Ovary (tissue), 9 donors: Measurements from ENCODE around the gene NAV2. TPM values are rescaled to one million over a fixed set of nuclear protein-coding genes. Genes with fewer than 3 reads are reported as not detected.

Experiments
- DNase-seq, 5 donors: peaks; one replicate each; pipeline ENCODE4 v3.0.0-alpha.2; 2019 to 2020
- H3K27ac ChIP-seq, 2 donors: fragments of 200-600 bp; one replicate each; pipeline versions ENCODE4 v1.5.1 to v1.8.0; 2019 to 2022
- H3K27me3 ChIP-seq: fragments of 200-600 bp; one replicate; pipeline ENCODE4 v1.8.0; 2022
- H3K36me3 ChIP-seq: fragments of 200-600 bp; sonication (generic); one replicate; pipeline ENCODE4 v1.5.1; 2019
- H3K4me1 ChIP-seq: one replicate; pipeline ENCODE4 v1.8.1; 2013; ENCODE audit warnings: mild to moderate bottlenecking, moderate library complexity; ENCODE audit not compliant: insufficient read depth
- H3K4me3 ChIP-seq: fragments of 200-600 bp; sonication (generic); one replicate; pipeline ENCODE4 v1.5.1; 2017
- H3K9me3 ChIP-seq, 2 donors: fragments of 200-600 bp in 1 of 2; sonication (generic) in 1 of 2; one replicate each; pipeline versions ENCODE4 v1.5.1 to v1.8.1; 2013 to 2019; ENCODE audit warnings: mild to moderate bottlenecking in 1 of 2, moderate library complexity in 1 of 2
- CTCF ChIP-seq, 3 donors: fragments of 450-650 bp in 2 of 3; fragments of 200-600 bp in 1 of 3; IDR thresholded peaks; one replicate each; pipeline versions ENCODE4 v1.5.1 to v1.8.0; 2016 to 2022; ENCODE audit warnings: antibody characterized with exemption in 3 of 3, mild to moderate bottlenecking in 1 of 3
- EP300 ChIP-seq: sonication (generic); formaldehyde crosslinking; IDR thresholded peaks from one replicate; pipeline ENCODE4 v1.6.1; 2017; ENCODE audit warnings: antibody characterized with exemption
- POLR2A ChIP-seq: fragments of 450-650 bp; IDR thresholded peaks from one replicate; pipeline ENCODE4 v1.6.1; 2017; ENCODE audit warnings: antibody characterized with exemption, mild to moderate bottlenecking, moderate library complexity
- WGBS, 3 donors: extraction: QIAGEN DNeasy Blood & Tissue Kit in 1 of 3; methylation state at CpG; one replicate each; pipeline versions ENCODE4 v1.1.5 to v1.1.7; 2013 to 2017; 5-methylcytosine and 5-hydroxymethylcytosine counted together
- intact Hi-C, 4 donors: fragments of 100-400 bp; cut with DNase I; formaldehyde crosslinking; loops; one replicate each; pipeline versions ENCODE4 v1.11.0 to v1.15.1; 2022 to 2023
- polyA plus RNA-seq, 2 donors: library from polyadenylated mRNA; stranded (reverse); fragments of 200-250 nt in 1 of 2; fragments of 350-450 nt in 1 of 2; fragmentation: Illumina TruSeq in 1 of 2; extraction: RNeasy Lipid Tissue Mini Kit (QIAGEN cat#74804) in 1 of 2; gene quantifications; one replicate each; pipeline ENCODE4 v1.2.3, GENCODE V29; 2013 to 2014
- total RNA-seq, 7 donors: library from RNA; depleted of rRNA in 2 of 7; stranded (reverse); fragments of >200 nt in 2 of 7; fragmentation: NEBNext Ultra II Directional in 3 of 7; extraction: Animal tissue kit (Norgen Biotek cat#: 25700) in 3 of 7; gene quantifications; one replicate each; pipeline versions ENCODE4 v1.1.0 to v1.2.4, GENCODE V29; 2016 to 2023
- donor health status: DM: no; HTN: no; CAD: no; lungs with moderate emphysema.
- donor health status: DM: no; HTN: no; CAD: no.
- donor health status: Bipolar disorder and iron deficiency.
- donor health status: DM: yes; HTN: yes; CAD: no.
- donor health status: DM: no; HTN: no; CAD: no.
- donor health status: DM: yes; HTN: yes; CAD: no.

Gene NAV2
- total and polyA plus RNA-seq, 9 donors: 2.9 to 14.1 (median 7.8) TPM

- no peak overlapping the region for H3K27ac ChIP-seq
- TF ChIP-seq CTCF (IDR thresholded peaks at IDR 0.05): no peak
- no peak for TF ChIP-seq EP300
- no peak for TF ChIP-seq POLR2A
- no peaks in the 10 kb centered on the region for H3K36me3 ChIP-seq
- H3K4me3 ChIP-seq: no peak overlapping the region
- WGBS, 3 donors: 94 to 98% (median 95%) methylated on average over 3 of the region's 3 CpGs
- intact Hi-C loops: no loop called here
- H3K4me1 ChIP-seq: peaks cover 4% of the 10 kb centered on the region
- no peaks in the 10 kb centered on the region for H3K27me3 ChIP-seq
- DNase-seq: no peak
- no peaks in the 10 kb centered on the region for H3K9me3 ChIP-seq
Measured at GRCh38 chr11:19774329-19774728, 61.7 kb downstream of the NAV2 start.

GRCh38 chr11:19774817-19775580, 62.4 kb downstream of the NAV2 start:
- intact Hi-C loops: no loop called here
- H3K4me1 ChIP-seq: peaks cover 4% of the 10 kb centered on the region
- WGBS, 3 donors: 67 to 77% (median 71%) methylated on average over 3 of the region's 3 CpGs

GRCh38 chr11:19775622-19776021, 63.0 kb downstream of the NAV2 start:
- TF ChIP-seq POLR2A: no peak
- no peak for TF ChIP-seq EP300
- TF ChIP-seq CTCF (IDR thresholded peaks at IDR 0.05): no peak
- H3K9me3 ChIP-seq: no peaks in the 10 kb centered on the region
- no peak for DNase-seq
- no peak overlapping the region for H3K27ac ChIP-seq
- H3K27me3 ChIP-seq: no peaks in the 10 kb centered on the region
- intact Hi-C loops: no loop called here
- H3K4me3 ChIP-seq: no peak overlapping the region
- no peaks in the 10 kb centered on the region for H3K36me3 ChIP-seq
- peaks cover 4% of the 10 kb centered on the region for H3K4me1 ChIP-seq
- WGBS, 3 donors: 80 to 96% (median 94%) methylated on average over 4 of the region's 4 CpGs

More at GRCh38 chr11:19774817-19775580, 62.4 kb downstream of the NAV2 start:
- H3K4me3 ChIP-seq: no peak overlapping the region
- no peaks in the 10 kb centered on the region for H3K9me3 ChIP-seq
- no peak for DNase-seq
- TF ChIP-seq EP300 (no peak), CTCF (IDR thresholded peaks at IDR 0.05) (no peak), POLR2A (no peak)
- no peaks in the 10 kb centered on the region for H3K36me3 ChIP-seq
- H3K27ac ChIP-seq: no peak overlapping the region
- no peaks in the 10 kb centered on the region for H3K27me3 ChIP-seq

- intact Hi-C loops: no loop called here
- Histone ChIP-seq H3K4me3 (peak overlapping the region; percentile 21), H3K4me1 (peaks cover 4% of the 10 kb centered on the region), H3K9me3 (no peaks in the 10 kb centered on the region), H3K27ac (no peak overlapping the region), H3K27me3 (no peaks in the 10 kb centered on the region), H3K36me3 (no peaks in the 10 kb centered on the region)
- DNase-seq: peak in 1 of 5 donors; percentile 35
- WGBS, 3 donors: 0 to 1% (median 0%) methylated on average over 18 to 48 of the region's 48 CpGs
- TF ChIP-seq POLR2A (no peak), CTCF (IDR thresholded peaks at IDR 0.05) (no peak), EP300 (no peak)
Measured at GRCh38 chr11:19777039-19777376, 64.4 kb downstream of the NAV2 start.
